H9 (cell line): ENCODE measurements around the gene FHIT. TPM values are rescaled to one million over a fixed set of nuclear protein-coding genes. Genes with fewer than 3 reads are reported as not detected.

Experiments
- DNase-seq: peaks from one replicate; pipeline ENCODE4 v3.0.0-alpha.2; 2017
- H2AFZ ChIP-seq: one replicate; pipeline ENCODE4 v1.6.1; 2013; ENCODE audit warnings: mild to moderate bottlenecking, low read length, control low read depth, moderate library complexity
- H2AK5ac ChIP-seq: 2 replicates; pipeline ENCODE4 v1.6.1; 2013; ENCODE audit warnings: low read length, control low read depth, mixed read lengths; ENCODE audit not compliant: insufficient read length
- H2BK120ac ChIP-seq: one replicate; pipeline ENCODE4 v1.6.1; 2013; ENCODE audit warnings: low read depth, mild to moderate bottlenecking, low read length, control low read depth, inconsistent platforms; ENCODE audit not compliant: poor library complexity, severe bottlenecking
- H2BK12ac ChIP-seq: 2 replicates; pipeline ENCODE4 v1.6.1; 2013; ENCODE audit warnings: low read length, control low read depth, mixed read lengths, low read depth; ENCODE audit not compliant: insufficient read length
- H2BK15ac ChIP-seq: 2 replicates; pipeline ENCODE4 v1.6.1; 2013; ENCODE audit warnings: low read depth, low read length, control low read depth
- H2BK20ac ChIP-seq: one replicate; pipeline ENCODE4 v1.6.1; 2013; ENCODE audit warnings: low read depth, mild to moderate bottlenecking, low read length, control low read depth, inconsistent platforms; ENCODE audit not compliant: poor library complexity, severe bottlenecking
- H2BK5ac ChIP-seq: 2 replicates; pipeline ENCODE4 v1.6.1; 2013; ENCODE audit warnings: low read length, control low read depth, mixed read lengths; ENCODE audit not compliant: insufficient read length
- H3K14ac ChIP-seq: 2 replicates; pipeline ENCODE4 v1.6.1; 2013; ENCODE audit warnings: low read length, control low read depth; ENCODE audit not compliant: insufficient read depth
- H3K18ac ChIP-seq: 2 replicates; pipeline ENCODE4 v1.6.1; 2013; ENCODE audit warnings: low read depth, mild to moderate bottlenecking, mixed read lengths, low read length, control low read depth; ENCODE audit not compliant: insufficient read length
- H3K23ac ChIP-seq: 2 replicates; pipeline ENCODE4 v1.6.1; 2013; ENCODE audit warnings: low read length, control low read depth, mixed read lengths, low read depth; ENCODE audit not compliant: insufficient read length
- H3K23me2 ChIP-seq: 2 replicates; pipeline ENCODE4 v1.6.1; 2013; ENCODE audit warnings: low read depth, mild to moderate bottlenecking, mixed read lengths, low read length, control low read depth; ENCODE audit not compliant: insufficient read length, poor library complexity, severe bottlenecking
- H3K27ac ChIP-seq: 2 replicates; pipeline ENCODE4 v1.5.1; 2013; ENCODE audit warnings: low read length, control low read depth, mixed read lengths, low read depth; ENCODE audit not compliant: insufficient read length
- H3K27me3 ChIP-seq: 2 replicates; pipeline ENCODE4 v1.6.1; 2013; ENCODE audit warnings: low read length, control low read depth, inconsistent platforms; ENCODE audit not compliant: insufficient read depth
- H3K4ac ChIP-seq: 2 replicates; pipeline ENCODE4 v1.6.1; 2013; ENCODE audit warnings: low read depth, mild to moderate bottlenecking, control low read depth, inconsistent platforms, low read length, moderate library complexity
- H3K4me1 ChIP-seq: 2 replicates; pipeline ENCODE4 v1.6.1; 2013; ENCODE audit warnings: low read length, control low read depth, inconsistent platforms; ENCODE audit not compliant: insufficient read depth
- H3K4me2 ChIP-seq: 2 replicates; pipeline ENCODE4 v1.6.1; 2013; ENCODE audit warnings: low read length, control low read depth, mixed read lengths; ENCODE audit not compliant: insufficient read length, insufficient read depth
- H3K56ac ChIP-seq: 2 replicates; pipeline ENCODE4 v1.6.1; 2013; ENCODE audit warnings: low read depth, mild to moderate bottlenecking, mixed read lengths, low read length, control low read depth; ENCODE audit not compliant: insufficient read length
- H3K79me1 ChIP-seq: 2 replicates; pipeline ENCODE4 v1.6.1; 2013; ENCODE audit warnings: low read depth, mild to moderate bottlenecking, moderate library complexity, low read length, control low read depth, inconsistent platforms; ENCODE audit not compliant: insufficient read depth, poor library complexity, severe bottlenecking
- H3K79me2 ChIP-seq: 2 replicates; pipeline ENCODE4 v1.6.1; 2013; ENCODE audit warnings: low read length, control low read depth, inconsistent platforms; ENCODE audit not compliant: insufficient read depth
- H3K9ac ChIP-seq: 2 replicates; pipeline ENCODE4 v1.6.1; 2013; ENCODE audit warnings: low read length, control low read depth, mixed read lengths; ENCODE audit not compliant: insufficient read length; ENCODE audit errors: extremely low read depth
- H3K9me3 ChIP-seq: one replicate; pipeline ENCODE4 v1.6.1; 2013; ENCODE audit warnings: low read depth, low read length, inconsistent platforms; ENCODE audit not compliant: control insufficient read depth
- H3T11ph ChIP-seq: one replicate; pipeline ENCODE4 v1.6.1; 2013; ENCODE audit warnings: mild to moderate bottlenecking, low read length, control low read depth, inconsistent platforms
- H4K20me1 ChIP-seq: one replicate; pipeline ENCODE4 v1.6.1; 2013; ENCODE audit not compliant: control insufficient read depth, insufficient read length, insufficient read depth
- H4K5ac ChIP-seq: 2 replicates; pipeline ENCODE4 v1.6.1; 2013; ENCODE audit warnings: low read depth, mild to moderate bottlenecking, mixed read lengths, low read length, control low read depth; ENCODE audit not compliant: insufficient read length
- H4K8ac ChIP-seq: replicated peaks from 2 replicates; pipeline ENCODE4 v1.6.1; 2013; ENCODE audit warnings: low read length, control low read depth, mixed read lengths, low read depth; ENCODE audit not compliant: insufficient read length
- H4K91ac ChIP-seq: 2 replicates; pipeline ENCODE4 v1.6.1; 2013; ENCODE audit warnings: low read depth, mild to moderate bottlenecking, moderate library complexity, mixed read lengths, low read length, control low read depth; ENCODE audit not compliant: insufficient read length
- H3K27ac Mint-ChIP-seq, 3 experiments: 2 replicates in 2 of 3; 3 replicates in 1 of 3; pipeline ENCODE4 v1.8.0; 2020 to 2021; ENCODE audit warnings: mixed read lengths in 3 of 3, mild to moderate bottlenecking in 1 of 3, moderate library complexity in 1 of 3
- H3K27me3 Mint-ChIP-seq: 2 replicates; pipeline ENCODE4 v1.8.0; 2021; ENCODE audit warnings: low read depth, mild to moderate bottlenecking, moderate library complexity, mixed read lengths
- H3K36me3 Mint-ChIP-seq, 3 experiments: 2 replicates in 2 of 3; 3 replicates in 1 of 3; pipeline ENCODE4 v1.8.0; 2020 to 2021; ENCODE audit warnings: low read depth in 3 of 3, mixed read lengths in 3 of 3; ENCODE audit not compliant: insufficient read depth in 1 of 3
- H3K4me1 Mint-ChIP-seq, 2 experiments: 2 replicates each; pipeline ENCODE4 v1.8.0; 2020; ENCODE audit warnings: mixed read lengths in 2 of 2
- H3K4me3 Mint-ChIP-seq, 2 experiments: 2 replicates in 1 of 2; 3 replicates in 1 of 2; pipeline ENCODE4 v1.8.0; 2020 to 2021; ENCODE audit warnings: mild to moderate bottlenecking in 2 of 2, mixed read lengths in 2 of 2, moderate library complexity in 1 of 2
- H3K9me3 Mint-ChIP-seq, 2 experiments: 2 replicates in 1 of 2; 3 replicates in 1 of 2; pipeline ENCODE4 v1.8.0; 2020; ENCODE audit warnings: mild to moderate bottlenecking in 2 of 2, mixed read lengths in 2 of 2, moderate library complexity in 1 of 2
- WGBS: extraction: QIAGEN DNeasy Blood & Tissue Kit; methylation state at CpG from one replicate; pipeline ENCODE4 v1.1.7; 2013; ENCODE audit warnings: missing lambda C conversion rate, low lambda C conversion rate, mixed read lengths; ENCODE audit not compliant: insufficient read length; ENCODE audit errors: extremely low coverage; 5-methylcytosine and 5-hydroxymethylcytosine counted together
- total RNA-seq: library from RNA; stranded (reverse); gene quantifications from 2 replicates; pipeline ENCODE4 v1.2.1, GENCODE V29; 2021
- TF ChIP-seq, protein P1 (sequence below): fragments of 200-600 bp; sonication (generic); conservative IDR thresholded peaks from 3 replicates; pipeline ENCODE4 v1.8.0; 2021; ENCODE audit warnings: antibody characterized with exemption, mild to moderate bottlenecking

Gene FHIT
- total RNA-seq, 1 experiment from 2014 or later = 3.0 TPM

DNA sequence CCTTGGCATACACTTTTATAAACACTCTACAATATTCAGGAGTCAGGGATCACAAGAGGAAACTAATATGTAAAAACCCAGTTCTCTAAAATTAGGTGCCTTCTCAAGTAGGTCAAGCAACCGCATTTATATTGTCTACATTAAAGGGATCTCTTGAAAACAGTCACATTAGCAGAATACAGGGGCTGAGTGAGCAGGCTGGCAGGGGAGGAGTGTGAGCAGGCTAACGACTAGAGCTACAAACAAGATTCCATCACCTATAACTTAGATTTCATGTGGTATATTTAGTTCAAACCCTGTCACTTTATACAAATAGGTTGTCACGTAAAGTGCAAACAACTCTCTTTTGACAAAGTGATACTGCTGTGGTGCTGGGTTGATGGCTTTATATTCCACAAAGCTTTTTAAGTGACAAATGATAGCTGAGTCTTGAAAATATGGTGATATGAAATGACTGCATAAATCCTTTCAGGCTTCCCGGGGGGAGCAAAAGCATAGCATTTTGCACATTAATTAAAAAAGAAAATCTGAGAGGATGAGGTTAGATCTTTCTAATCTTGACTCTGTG, 937.9 kb downstream of the FHIT start:
- no peak overlapping the region for H3K56ac ChIP-seq
- DNase-seq = no peak
- H3K4ac ChIP-seq = no peak overlapping the region
- no peak overlapping the region for H2BK20ac ChIP-seq
- Mint-ChIP-seq H3K27ac (peak overlapping the region in 1 of 3 experiments; percentile 23; a peak in 1 of 7 replicates), H3K4me3 (no peak overlapping the region), H3K27me3 (no peaks in the 10 kb centered on the region), H3K4me1 (peaks cover 12% of the 10 kb centered on the region in 2 experiments), H3K9me3 (no peaks in the 10 kb centered on the region), H3K36me3 (no peaks in the 10 kb centered on the region)
- H3T11ph ChIP-seq = no peak overlapping the region
- no peaks in the 10 kb centered on the region for H3K23me2 ChIP-seq
- WGBS = no CpG with 5 or more reads among the region's 4 CpGs
- no peak overlapping the region for H4K8ac ChIP-seq
- no peak overlapping the region for H2AFZ ChIP-seq
- no peaks in the 10 kb centered on the region for H3K79me2 ChIP-seq
- H3K79me1 ChIP-seq = no peaks in the 10 kb centered on the region
- no peak overlapping the region for H3K18ac ChIP-seq
- TF ChIP-seq, protein P1, sequence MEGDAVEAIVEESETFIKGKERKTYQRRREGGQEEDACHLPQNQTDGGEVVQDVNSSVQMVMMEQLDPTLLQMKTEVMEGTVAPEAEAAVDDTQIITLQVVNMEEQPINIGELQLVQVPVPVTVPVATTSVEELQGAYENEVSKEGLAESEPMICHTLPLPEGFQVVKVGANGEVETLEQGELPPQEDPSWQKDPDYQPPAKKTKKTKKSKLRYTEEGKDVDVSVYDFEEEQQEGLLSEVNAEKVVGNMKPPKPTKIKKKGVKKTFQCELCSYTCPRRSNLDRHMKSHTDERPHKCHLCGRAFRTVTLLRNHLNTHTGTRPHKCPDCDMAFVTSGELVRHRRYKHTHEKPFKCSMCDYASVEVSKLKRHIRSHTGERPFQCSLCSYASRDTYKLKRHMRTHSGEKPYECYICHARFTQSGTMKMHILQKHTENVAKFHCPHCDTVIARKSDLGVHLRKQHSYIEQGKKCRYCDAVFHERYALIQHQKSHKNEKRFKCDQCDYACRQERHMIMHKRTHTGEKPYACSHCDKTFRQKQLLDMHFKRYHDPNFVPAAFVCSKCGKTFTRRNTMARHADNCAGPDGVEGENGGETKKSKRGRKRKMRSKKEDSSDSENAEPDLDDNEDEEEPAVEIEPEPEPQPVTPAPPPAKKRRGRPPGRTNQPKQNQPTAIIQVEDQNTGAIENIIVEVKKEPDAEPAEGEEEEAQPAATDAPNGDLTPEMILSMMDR = no peak
- H2AK5ac ChIP-seq = no peak overlapping the region
- no peak overlapping the region for H2BK120ac ChIP-seq
- H4K91ac ChIP-seq = no peak overlapping the region
- H4K20me1 ChIP-seq = no peaks in the 10 kb centered on the region
- H3K9me3 ChIP-seq = no peaks in the 10 kb centered on the region
- no peak overlapping the region for H2BK12ac ChIP-seq
- no peak overlapping the region for H2BK5ac ChIP-seq
- no peak overlapping the region for H3K14ac ChIP-seq
- H4K5ac ChIP-seq = no peak overlapping the region
- peaks cover 2% of the 10 kb centered on the region; the same call in 1 of the 2 replicates for H3K4me1 ChIP-seq
- H3K27ac ChIP-seq = no peak overlapping the region
- no peaks in the 10 kb centered on the region for H3K27me3 ChIP-seq
- no peak overlapping the region for H3K9ac ChIP-seq
- no peak overlapping the region for H3K4me2 ChIP-seq
- H3K23ac ChIP-seq = no peak overlapping the region
- no peak overlapping the region for H2BK15ac ChIP-seq
